HepG2 (cell line): ENCODE data around the gene EPSTI1. TPM values are rescaled to one million over a fixed set of nuclear protein-coding genes. Genes with fewer than 3 reads are reported as not detected.

Source experiments
- ATAC-seq: fragments of 200-7000 bp; cut with Tn5 transposase; 3 replicates; pipeline ENCODE4 v1.9.1; 2020; ENCODE audit warnings: mild to moderate bottlenecking, moderate library complexity
- BruUV-seq: library from RNA; stranded (reverse); fragments of 400-500 nt; replicated peaks from 2 replicates; lab custom pipeline; 2021; lab: Mats Ljungman, UMichigan
- CTCF ChIA-PET: fragments of 300-600 bp; formaldehyde crosslinking; extraction: SDS; loops from one replicate; lab custom pipeline; 2021; ENCODE audit warnings: low total read pairs, inconsistent platforms, low intra/inter-chr PET ratio; lab: Yijun Ruan, JAX
- POLR2A ChIA-PET: fragments of 350-600 bp; sonication (Branson Sonifier 250); formaldehyde crosslinking; loops from one replicate; lab custom pipeline; 2020; ENCODE audit warnings: antibody characterized with exemption, inconsistent platforms; lab: Yijun Ruan, JAX
- DNase-seq: peaks from one replicate; pipeline ENCODE4 v3.0.0-alpha.2; 2015; ENCODE audit warnings: low spot score
- FAIRE-seq: peaks from 3 replicates; lab custom pipeline; 2011; peaks lifted over from hg19 to GRCh38; lab: Jason Lieb, UNC
- H2AFZ ChIP-seq: one replicate; pipeline ENCODE4 v1.6.1; 2011; ENCODE audit warnings: low read length, inconsistent platforms
- H3K27ac ChIP-seq: fragments of 300-600 bp; 3 replicates; pipeline ENCODE4 v1.8.0; 2011; ENCODE audit warnings: mixed run types, mild to moderate bottlenecking, mixed read lengths, low read length, inconsistent platforms; ENCODE audit not compliant: insufficient read depth; ENCODE audit errors: extremely low read length
- H3K27me3 ChIP-seq, 2 experiments: fragments of 200-600 bp in 1 of 2; 2 replicates in 1 of 2; 3 replicates in 1 of 2; pipeline versions ENCODE4 v1.6.0 to v1.8.0; 2011; ENCODE audit warnings: low read length in 2 of 2, mild to moderate bottlenecking in 2 of 2, moderate library complexity in 2 of 2, inconsistent platforms in 1 of 2; ENCODE audit not compliant: insufficient read depth in 2 of 2, control insufficient read depth in 1 of 2
- H3K36me3 ChIP-seq, 2 experiments: fragments of 200-600 bp in 1 of 2; replicated peaks in 1 of 2; 2 replicates in 1 of 2; 3 replicates in 1 of 2; pipeline versions ENCODE4 v1.5.1 to v1.8.0; 2011; ENCODE audit warnings: low read length in 2 of 2, inconsistent platforms in 1 of 2; ENCODE audit not compliant: insufficient read depth in 2 of 2, control insufficient read depth in 1 of 2
- H3K4me1 ChIP-seq: 2 replicates; pipeline ENCODE4 v1.5.1; 2012; ENCODE audit warnings: low read length, inconsistent platforms; ENCODE audit not compliant: insufficient read depth
- H3K4me2 ChIP-seq: 2 replicates; pipeline ENCODE4 v1.6.0; 2011; ENCODE audit warnings: low read depth, low read length, inconsistent platforms
- H3K4me3 ChIP-seq, 3 experiments: fragments of 200-600 bp in 1 of 3; sonication (generic), shearing (Covaris generic) in 1 of 3; replicated peaks in 1 of 3; 2 replicates each; pipeline ENCODE4 v1.5.1; 2011 to 2016; ENCODE audit warnings: low read length in 3 of 3, inconsistent platforms in 2 of 3, low read depth in 2 of 3, mild to moderate bottlenecking in 2 of 3, control low read depth in 1 of 3, mixed read lengths in 1 of 3; ENCODE audit not compliant: insufficient read depth in 1 of 3
- H3K79me2 ChIP-seq: one replicate; pipeline ENCODE4 v1.6.1; 2011; ENCODE audit warnings: low read length, inconsistent platforms; ENCODE audit not compliant: insufficient read depth
- H3K9ac ChIP-seq: 2 replicates; pipeline ENCODE4 v1.6.0; 2011; ENCODE audit warnings: mild to moderate bottlenecking, low read depth, low read length, inconsistent platforms; ENCODE audit not compliant: insufficient read depth
- H3K9me3 ChIP-seq: 2 replicates; pipeline ENCODE4 v1.5.1; 2012; ENCODE audit warnings: mild to moderate bottlenecking, low read length
- H4K20me1 ChIP-seq: 2 replicates; pipeline ENCODE4 v1.6.0; 2011; ENCODE audit warnings: inconsistent platforms, mild to moderate bottlenecking, low read length, moderate library complexity; ENCODE audit not compliant: insufficient read depth
- CCAR2 ChIP-seq: fragments of 200-400 bp; formaldehyde crosslinking; optimal IDR thresholded peaks from 2 replicates; pipeline ENCODE3; 2018; ENCODE audit warnings: low read depth, mild to moderate bottlenecking, low read length, moderate library complexity
- HNRNPH1 ChIP-seq: fragments of 200-400 bp; formaldehyde crosslinking; optimal IDR thresholded peaks from 2 replicates; pipeline ENCODE3; 2017; ENCODE audit warnings: mild to moderate bottlenecking, low read depth, low read length
- MIER3 ChIP-seq: IDR thresholded peaks from 2 replicates; pipeline ENCODE4 v1.6.1; 2016; ENCODE audit warnings: missing compliant biosample characterization, borderline replicate concordance
- NCOA5 ChIP-seq: sonication (generic); formaldehyde crosslinking; IDR thresholded peaks from 2 replicates; pipeline ENCODE4 v1.4.0; 2020; ENCODE audit warnings: missing genetic modification reagents
- RXRB ChIP-seq: IDR thresholded peaks from 2 replicates; pipeline ENCODE4 v1.6.1; 2016; ENCODE audit warnings: borderline replicate concordance, missing genetic modification reagents, missing compliant biosample characterization
- THYN1 ChIP-seq: sonication (generic); formaldehyde crosslinking; IDR thresholded peaks from 2 replicates; pipeline ENCODE4 v1.8.1; 2023; ENCODE audit warnings: low read depth, mild to moderate bottlenecking, moderate library complexity, missing genetic modification reagents, borderline replicate concordance
- YY1 ChIP-seq: IDR thresholded peaks from 2 replicates; pipeline ENCODE4 v1.6.1; 2011; ENCODE audit warnings: low read length, low read depth, moderate library complexity, mild to moderate bottlenecking; ENCODE audit not compliant: insufficient read depth, insufficient replicate concordance
- ZFAT ChIP-seq: sonication (generic); formaldehyde crosslinking; conservative IDR thresholded peaks from 2 replicates; pipeline ENCODE4 v1.8.1; 2023; ENCODE audit warnings: missing genetic modification reagents, inconsistent platforms
- ZFY ChIP-seq: sonication (generic); formaldehyde crosslinking; IDR thresholded peaks from 2 replicates; pipeline ENCODE4 v1.4.0; 2020; ENCODE audit warnings: missing genetic modification reagents
- ZNF292 ChIP-seq: sonication (generic); formaldehyde crosslinking; IDR thresholded peaks from 2 replicates; pipeline ENCODE4 v1.8.1; 2022; ENCODE audit warnings: mild to moderate bottlenecking, low read depth, missing genetic modification reagents, borderline replicate concordance
- ZNF296 ChIP-seq: sonication (generic); formaldehyde crosslinking; conservative IDR thresholded peaks from 2 replicates; pipeline ENCODE4 v1.5.0; 2020; ENCODE audit warnings: mild to moderate bottlenecking, missing genetic modification reagents
- ZNF451 ChIP-seq: sonication (generic); formaldehyde crosslinking; IDR thresholded peaks from 2 replicates; pipeline ENCODE4 v1.5.0; 2020; ENCODE audit warnings: mild to moderate bottlenecking, missing genetic modification reagents
- ZNF484 ChIP-seq: sonication (generic); formaldehyde crosslinking; IDR thresholded peaks from 2 replicates; pipeline ENCODE4 v1.5.1; 2020; ENCODE audit warnings: mild to moderate bottlenecking, low read depth, missing genetic modification reagents, borderline replicate concordance
- WGBS: methylation state at CpG from one replicate; pipeline ENCODE4 v1.1.6; 2017; ENCODE audit warnings: low lambda C conversion rate; 5-methylcytosine and 5-hydroxymethylcytosine counted together
- in situ Hi-C: cut with HindIII; loops from 2 replicates; pipeline ENCODE4 v1.10.0; 2017; ENCODE audit warnings: low pct_unique_long_range_greater_than_20kb; ENCODE audit not compliant: extremely low pct_ligation_motif_present
- intact Hi-C: fragments of 100-400 bp; cut with micrococcal nuclease; formaldehyde crosslinking; loops from one replicate; pipeline ENCODE4 v1.10.0; 2022; ENCODE audit not compliant: unreplicated experiment
- polyA plus RNA-seq, 8 experiments: library from polyadenylated mRNA; depleted of rRNA in 3 of 8; stranded (reverse) in 7 of 8; unstranded in 1 of 8; fragments of >200 nt; fragmentation: Illumina TruSeq in 4 of 8; extraction: Trizol in 4 of 8; gene quantifications; 2 replicates each; pipeline versions ENCODE4 v1.2.1 to v1.2.3, GENCODE V29; 2011 to 2016; ENCODE audit warnings: low read depth in 4 of 8, missing spikeins in 1 of 8, mixed read lengths in 1 of 8; ENCODE audit not compliant: insufficient read depth in 1 of 8
- total RNA-seq, 5 experiments: library from RNA; depleted of rRNA; stranded (reverse); fragments of >200 nt; fragmentation: Illumina TruSeq; extraction: Trizol; gene quantifications; 2 replicates each; pipeline ENCODE4 v1.2.3, GENCODE V29; 2016; ENCODE audit warnings: low read depth in 1 of 5
- TF ChIP-seq, protein P1 (sequence below): IDR thresholded peaks from 2 replicates; pipeline ENCODE4 v1.6.1; 2016

EPSTI1 gene
- total and polyA plus RNA-seq, 2 of the 13 experiments (the other 11 are each of a cell fraction or from before 2014, with no cell fraction given), result 0.03 TPM; not detected in 1

DNA sequence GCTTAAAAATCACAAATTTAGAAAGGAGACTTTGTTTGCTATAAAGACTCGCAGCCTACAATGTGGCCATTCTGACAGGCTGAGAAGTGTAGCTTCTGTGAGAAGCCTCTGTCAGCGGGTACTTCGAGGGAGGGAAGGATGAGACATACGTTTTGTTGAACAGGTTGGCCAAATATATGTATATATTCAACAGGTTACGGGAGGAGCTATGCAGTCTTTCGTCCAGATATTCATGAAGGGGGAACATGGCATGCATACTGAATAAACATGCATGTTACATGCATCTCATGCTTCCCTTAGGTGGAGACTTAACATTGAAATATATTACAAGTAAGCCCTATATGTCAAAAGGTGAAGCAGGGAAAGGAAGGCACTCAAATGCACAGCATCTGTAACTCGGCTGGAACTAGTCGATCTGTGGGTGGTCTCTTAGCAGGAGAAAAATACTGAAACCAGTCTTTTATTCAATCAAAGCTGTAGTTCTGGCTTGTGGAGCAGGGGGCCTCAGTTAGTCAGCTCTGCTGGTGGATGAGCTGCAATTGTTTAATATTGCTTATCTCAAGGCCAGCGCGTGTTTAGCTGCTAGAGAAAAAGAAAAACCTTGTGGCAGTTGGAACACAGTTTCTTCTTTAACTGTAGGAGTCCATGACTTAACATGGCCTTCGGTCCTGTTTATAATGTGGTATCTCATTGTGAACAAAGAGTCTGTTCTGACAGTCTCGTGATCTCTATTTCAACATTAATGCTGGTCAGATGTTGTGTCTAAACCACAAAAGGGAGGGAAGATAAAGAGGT, 116.4 kb downstream of the EPSTI1 start:
- Histone ChIP-seq H2AFZ (no peak overlapping the region), H3K79me2 (no peaks in the 10 kb centered on the region), H3K27ac (no peak overlapping the region), H3K9ac (no peak overlapping the region), H4K20me1 (no peaks in the 10 kb centered on the region), H3K4me3 (no peak overlapping the region), H3K4me2 (no peak overlapping the region), H3K27me3 (no peaks in the 10 kb centered on the region; a peak in 1 of 5 replicates), H3K36me3 (no peaks in the 10 kb centered on the region), H3K9me3 (no peaks in the 10 kb centered on the region), H3K4me1 (no peaks in the 10 kb centered on the region)
- ATAC-seq, result no peak
- intact Hi-C loops, result no loop called here
- in situ Hi-C loops, result no loop called here
- 17% methylated on average over 12 of the region's 12 CpGs for WGBS
- no peak for FAIRE-seq
- CTCF ChIA-PET, result no interaction called here
- POLR2A ChIA-PET, result no interaction called here
- TF ChIP-seq ZNF292 (CRISPR knock-in tag), result no peak
- no peak for TF ChIP-seq ZNF451 (CRISPR knock-in tag)
- no peak for TF ChIP-seq HNRNPH1
- TF ChIP-seq ZNF296 (CRISPR knock-in tag), result no peak
- no peak for TF ChIP-seq YY1
- TF ChIP-seq MIER3 (CRISPR knock-in tag), result no peak
- TF ChIP-seq, protein P1, sequence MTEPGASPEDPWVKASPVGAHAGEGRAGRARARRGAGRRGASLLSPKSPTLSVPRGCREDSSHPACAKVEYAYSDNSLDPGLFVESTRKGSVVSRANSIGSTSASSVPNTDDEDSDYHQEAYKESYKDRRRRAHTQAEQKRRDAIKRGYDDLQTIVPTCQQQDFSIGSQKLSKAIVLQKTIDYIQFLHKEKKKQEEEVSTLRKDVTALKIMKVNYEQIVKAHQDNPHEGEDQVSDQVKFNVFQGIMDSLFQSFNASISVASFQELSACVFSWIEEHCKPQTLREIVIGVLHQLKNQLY, result no peak
- TF ChIP-seq THYN1 (CRISPR knock-in tag), result no peak
- TF ChIP-seq CCAR2, result no peak
- no peak for TF ChIP-seq ZFY (CRISPR knock-in tag)
- no peak for TF ChIP-seq NCOA5
- no peak for TF ChIP-seq ZNF484 (CRISPR knock-in tag)
- TF ChIP-seq ZFAT (CRISPR knock-in tag), result no peak
- no peak for TF ChIP-seq RXRB (CRISPR knock-in tag)
- no peak for DNase-seq
- no TSS peak for BruUV-seq
